PC-3 (cell line): ENCODE data around the gene CFH.

Experiments used
- EZH2 ChIP-seq: fragments of 300-600 bp; sonication (generic); IDR thresholded peaks from one replicate; pipeline ENCODE4 v1.6.1; 2017; ENCODE audit warnings: antibody characterized with exemption, mild to moderate bottlenecking, low read length; ENCODE audit not compliant: unreplicated experiment
- TF ChIP-seq, protein P1 (sequence below): fragments of 300-600 bp; sonication (generic); conservative IDR thresholded peaks from 2 replicates; pipeline ENCODE4 v1.5.1; 2017; ENCODE audit warnings: antibody characterized with exemption, low read depth, mild to moderate bottlenecking, low read length

DNA sequence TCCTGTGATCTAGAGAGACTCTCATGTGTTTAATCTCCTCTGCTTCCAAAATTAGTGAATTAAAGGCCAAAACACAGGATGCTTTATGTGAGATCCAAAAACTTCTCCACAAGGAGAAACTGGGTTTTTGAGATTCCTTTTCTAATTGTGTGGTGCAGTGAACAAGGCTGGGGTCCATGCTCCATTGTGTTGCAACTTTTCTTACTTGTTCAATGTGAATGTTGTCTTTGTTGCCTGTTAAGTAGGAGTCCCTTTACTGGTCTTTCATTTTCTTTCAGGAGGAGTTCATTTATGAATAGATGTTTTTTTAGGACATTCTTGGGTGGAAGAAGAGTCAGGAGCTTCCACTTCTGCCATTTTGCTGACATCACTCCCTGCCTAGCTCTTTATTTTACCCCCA lies 82.2 kb downstream of the CFH start:
- TF ChIP-seq EZH2: no peak
- TF ChIP-seq, protein P1, sequence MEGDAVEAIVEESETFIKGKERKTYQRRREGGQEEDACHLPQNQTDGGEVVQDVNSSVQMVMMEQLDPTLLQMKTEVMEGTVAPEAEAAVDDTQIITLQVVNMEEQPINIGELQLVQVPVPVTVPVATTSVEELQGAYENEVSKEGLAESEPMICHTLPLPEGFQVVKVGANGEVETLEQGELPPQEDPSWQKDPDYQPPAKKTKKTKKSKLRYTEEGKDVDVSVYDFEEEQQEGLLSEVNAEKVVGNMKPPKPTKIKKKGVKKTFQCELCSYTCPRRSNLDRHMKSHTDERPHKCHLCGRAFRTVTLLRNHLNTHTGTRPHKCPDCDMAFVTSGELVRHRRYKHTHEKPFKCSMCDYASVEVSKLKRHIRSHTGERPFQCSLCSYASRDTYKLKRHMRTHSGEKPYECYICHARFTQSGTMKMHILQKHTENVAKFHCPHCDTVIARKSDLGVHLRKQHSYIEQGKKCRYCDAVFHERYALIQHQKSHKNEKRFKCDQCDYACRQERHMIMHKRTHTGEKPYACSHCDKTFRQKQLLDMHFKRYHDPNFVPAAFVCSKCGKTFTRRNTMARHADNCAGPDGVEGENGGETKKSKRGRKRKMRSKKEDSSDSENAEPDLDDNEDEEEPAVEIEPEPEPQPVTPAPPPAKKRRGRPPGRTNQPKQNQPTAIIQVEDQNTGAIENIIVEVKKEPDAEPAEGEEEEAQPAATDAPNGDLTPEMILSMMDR: no peak
